Neural cell (in vitro differentiated cells): ENCODE data around the gene ANKEF1.

Source experiments
- EP300 ChIP-seq: fragments of 450-650 bp; conservative IDR thresholded peaks from 2 replicates; pipeline ENCODE4 v1.6.1; 2014; ENCODE audit warnings: antibody characterized with exemption, mild to moderate bottlenecking, moderate library complexity; ENCODE audit not compliant: poor library complexity, severe bottlenecking
- TAF1 ChIP-seq: IDR thresholded peaks from 2 replicates; pipeline ENCODE4 v1.6.1; 2012; ENCODE audit warnings: low read depth
- TF ChIP-seq, protein P1 (sequence below): fragments of 450-650 bp; IDR thresholded peaks from 2 replicates; pipeline ENCODE4 v1.5.1; 2014; ENCODE audit warnings: antibody characterized with exemption, mild to moderate bottlenecking, moderate library complexity; ENCODE audit not compliant: poor library complexity, severe bottlenecking

DNA sequence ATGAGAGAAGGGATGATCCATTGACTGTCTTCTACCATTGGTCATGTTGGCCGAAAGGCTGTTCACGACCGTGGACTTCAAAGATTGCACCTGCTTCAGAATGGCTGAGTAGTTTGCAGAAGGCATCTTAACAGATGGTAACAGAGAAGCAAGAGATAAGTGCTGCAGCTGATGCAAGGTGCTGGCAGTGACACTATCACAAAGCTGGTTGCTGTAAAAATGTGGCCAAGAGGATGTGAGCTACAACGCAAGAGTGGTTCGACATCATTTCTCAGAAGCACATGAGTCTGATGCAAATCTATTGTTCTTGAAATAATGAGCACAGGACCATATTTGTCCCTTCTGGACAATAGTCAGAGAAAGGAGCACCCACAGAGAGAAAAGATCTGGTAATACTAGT lies 27.0 kb upstream of the ANKEF1 start:
- TF ChIP-seq, protein P1, sequence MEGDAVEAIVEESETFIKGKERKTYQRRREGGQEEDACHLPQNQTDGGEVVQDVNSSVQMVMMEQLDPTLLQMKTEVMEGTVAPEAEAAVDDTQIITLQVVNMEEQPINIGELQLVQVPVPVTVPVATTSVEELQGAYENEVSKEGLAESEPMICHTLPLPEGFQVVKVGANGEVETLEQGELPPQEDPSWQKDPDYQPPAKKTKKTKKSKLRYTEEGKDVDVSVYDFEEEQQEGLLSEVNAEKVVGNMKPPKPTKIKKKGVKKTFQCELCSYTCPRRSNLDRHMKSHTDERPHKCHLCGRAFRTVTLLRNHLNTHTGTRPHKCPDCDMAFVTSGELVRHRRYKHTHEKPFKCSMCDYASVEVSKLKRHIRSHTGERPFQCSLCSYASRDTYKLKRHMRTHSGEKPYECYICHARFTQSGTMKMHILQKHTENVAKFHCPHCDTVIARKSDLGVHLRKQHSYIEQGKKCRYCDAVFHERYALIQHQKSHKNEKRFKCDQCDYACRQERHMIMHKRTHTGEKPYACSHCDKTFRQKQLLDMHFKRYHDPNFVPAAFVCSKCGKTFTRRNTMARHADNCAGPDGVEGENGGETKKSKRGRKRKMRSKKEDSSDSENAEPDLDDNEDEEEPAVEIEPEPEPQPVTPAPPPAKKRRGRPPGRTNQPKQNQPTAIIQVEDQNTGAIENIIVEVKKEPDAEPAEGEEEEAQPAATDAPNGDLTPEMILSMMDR = no peak
- TF ChIP-seq TAF1 (no peak), EP300 (no peak)
